HCT116 (cell line): ENCODE measurements around the gene ESR2. TPM values are rescaled to one million over a fixed set of nuclear protein-coding genes. Genes with fewer than 3 reads are reported as not detected.

Experiments
- ATAC-seq: fragments of 200-7000 bp; cut with Tn5 transposase; 2 replicates; pipeline ENCODE4 v1.9.1; 2020; ENCODE audit warnings: mild to moderate bottlenecking, moderate library complexity
- BruUV-seq: library from RNA; stranded (reverse); fragments of 400-500 nt; replicated peaks from 2 replicates; lab custom pipeline; 2021; lab: Mats Ljungman, UMichigan
- CTCF ChIA-PET: fragments of 300-600 bp; sonication (Branson Sonifier 250); formaldehyde crosslinking; loops from one replicate; lab custom pipeline; 2021; ENCODE audit warnings: antibody characterized with exemption; lab: Charles Lee
- POLR2A ChIA-PET: fragments of 300-600, 350-600 bp; sonication (Branson Sonifier 250); formaldehyde crosslinking; loops from one replicate; lab custom pipeline; 2021; ENCODE audit warnings: antibody characterized with exemption; lab: Charles Lee
- RAD21 ChIA-PET, 2 experiments: fragments of 300-600 bp; sonication (Branson Sonifier 250); formaldehyde crosslinking; loops; one replicate each; lab custom pipeline; 2023; ENCODE audit warnings: low total read pairs in 2 of 2; ENCODE audit not compliant: uncharacterized antibody in 2 of 2, unreplicated experiment in 2 of 2, low non-redundant PET in 1 of 2; lab: Charles Lee
- DNase-seq: peaks from one replicate; pipeline ENCODE4 v3.0.0-alpha.2; 2010; ENCODE audit warnings: low read depth, low spot score
- H2AFZ ChIP-seq: fragments of 200-600 bp; shearing (Covaris generic), sonication (generic); 2 replicates; pipeline ENCODE4 v1.6.1; 2017; ENCODE audit warnings: low read depth, mixed run types, mixed read lengths, antibody characterized with exemption, low read length; ENCODE audit not compliant: poor library complexity, severe bottlenecking
- H3K27ac ChIP-seq: 2 replicates; pipeline ENCODE4 v1.5.1; 2012; ENCODE audit warnings: low read depth, low read length
- H3K27me3 ChIP-seq: fragments of 200-600 bp; sonication (generic); 2 replicates; pipeline ENCODE4 v1.6.1; 2016; ENCODE audit warnings: mixed run types, low read length, mixed read lengths; ENCODE audit not compliant: insufficient read depth
- H3K36me3 ChIP-seq, 2 experiments: fragments of 200-500 bp in 1 of 2; fragments of 200-600 bp in 1 of 2; sonication (Bioruptor generic) in 1 of 2; sonication (generic) in 1 of 2; 2 replicates each; pipeline versions ENCODE4 v1.5.1 to v1.6.1; 2014 to 2016; ENCODE audit warnings: low read length in 2 of 2, inconsistent platforms in 1 of 2, mixed read lengths in 1 of 2, mixed run types in 1 of 2; ENCODE audit not compliant: insufficient read depth in 2 of 2, control insufficient read depth in 1 of 2
- H3K4me1 ChIP-seq, 2 experiments: fragments of 200-600 bp in 1 of 2; sonication (generic) in 1 of 2; 2 replicates each; pipeline versions ENCODE4 v1.5.1 to v1.6.1; 2012 to 2017; ENCODE audit warnings: low read length in 2 of 2, inconsistent platforms in 1 of 2, mild to moderate bottlenecking in 1 of 2, mixed read lengths in 1 of 2, mixed run types in 1 of 2, moderate library complexity in 1 of 2; ENCODE audit not compliant: insufficient read depth in 2 of 2, control insufficient read depth in 1 of 2
- H3K4me2 ChIP-seq: fragments of 200-600 bp; sonication (generic); 2 replicates; pipeline ENCODE4 v1.6.1; 2017; ENCODE audit warnings: mixed run types, low read length, mixed read lengths
- H3K4me3 ChIP-seq, 2 experiments: fragments of 200-600 bp in 1 of 2; sonication (generic) in 1 of 2; replicated peaks in 1 of 2; 2 replicates each; pipeline ENCODE4 v1.5.1; 2011 to 2016; ENCODE audit warnings: low read length in 2 of 2, control low read depth in 1 of 2, low read depth in 1 of 2, mild to moderate bottlenecking in 1 of 2, mixed read lengths in 1 of 2, mixed run types in 1 of 2
- H3K79me2 ChIP-seq: fragments of 200-600 bp; sonication (generic); 2 replicates; pipeline ENCODE4 v1.6.1; 2017; ENCODE audit warnings: mild to moderate bottlenecking, mixed run types, low read length, moderate library complexity, mixed read lengths; ENCODE audit not compliant: insufficient read depth
- H3K9ac ChIP-seq: fragments of 200-600 bp; sonication (generic); 2 replicates; pipeline ENCODE4 v1.6.1; 2016; ENCODE audit warnings: low read length, mixed read lengths
- H3K9me2 ChIP-seq: fragments of 200-600 bp; sonication (generic), shearing (Covaris generic); 2 replicates; pipeline ENCODE4 v1.6.1; 2017; ENCODE audit warnings: mixed run types, mild to moderate bottlenecking, moderate library complexity; ENCODE audit not compliant: insufficient read depth
- H3K9me3 ChIP-seq, 2 experiments: fragments of 200-500 bp in 1 of 2; fragments of 200-600 bp in 1 of 2; sonication (Bioruptor generic) in 1 of 2; sonication (generic) in 1 of 2; 2 replicates each; pipeline ENCODE4 v1.6.1; 2014 to 2017; ENCODE audit warnings: low read length in 2 of 2, mixed read lengths in 2 of 2, inconsistent platforms in 1 of 2, low read depth in 1 of 2, mild to moderate bottlenecking in 1 of 2, mixed run types in 1 of 2, moderate library complexity in 1 of 2; ENCODE audit not compliant: control insufficient read depth in 1 of 2, insufficient read depth in 1 of 2
- H4K20me1 ChIP-seq: fragments of 200-600 bp; sonication (generic), shearing (Covaris generic); 2 replicates; pipeline ENCODE4 v1.6.1; 2017; ENCODE audit warnings: mixed run types, mild to moderate bottlenecking, moderate library complexity; ENCODE audit not compliant: insufficient read depth
- ATF3 ChIP-seq: IDR thresholded peaks from 2 replicates; pipeline ENCODE4 v1.6.1; 2012
- CEBPB ChIP-seq: IDR thresholded peaks from 2 replicates; pipeline ENCODE4 v1.6.1; 2012; ENCODE audit warnings: low read depth
- CTCF ChIP-seq, 3 experiments: fragments of 200-600 bp in 1 of 3; sonication (generic) in 1 of 3; IDR thresholded peaks in 2 of 3; conservative IDR thresholded peaks in 1 of 3; 2 replicates each; pipeline ENCODE4 v1.5.1; 2012 to 2017; ENCODE audit warnings: low read depth in 2 of 3, low read length in 2 of 3, antibody characterized with exemption in 1 of 3, borderline replicate concordance in 1 of 3, control low read depth in 1 of 3, mild to moderate bottlenecking in 1 of 3, mixed read lengths in 1 of 3, mixed run types in 1 of 3, moderate library complexity in 1 of 3; ENCODE audit not compliant: insufficient read depth in 1 of 3
- EGR1 ChIP-seq: IDR thresholded peaks from 2 replicates; pipeline ENCODE4 v1.6.1; 2012; ENCODE audit warnings: low read depth
- EZH2 ChIP-seq: fragments of 200-600 bp; sonication (generic); IDR thresholded peaks from 2 replicates; pipeline ENCODE4 v1.6.1; 2017; ENCODE audit warnings: antibody characterized with exemption, mixed run types
- EZH2phosphoT487 ChIP-seq: fragments of 200-600 bp; IDR thresholded peaks from 2 replicates; pipeline ENCODE4 v1.6.1; 2018; ENCODE audit warnings: antibody characterized with exemption, borderline replicate concordance
- FOSL1 ChIP-seq: IDR thresholded peaks from 2 replicates; pipeline ENCODE4 v1.6.1; 2012; ENCODE audit warnings: low read depth
- MAX ChIP-seq: IDR thresholded peaks from 2 replicates; pipeline ENCODE4 v1.6.1; 2012
- POLR2A ChIP-seq: IDR thresholded peaks from 2 replicates; pipeline ENCODE4 v1.7.0; 2011; ENCODE audit warnings: borderline replicate concordance; ENCODE audit not compliant: insufficient read depth, insufficient read length; ENCODE audit errors: extremely low read depth
- POLR2AphosphoS5 ChIP-seq: IDR thresholded peaks from 2 replicates; pipeline ENCODE4 v1.6.1; 2011; ENCODE audit warnings: mild to moderate bottlenecking, low read depth, low read length, moderate library complexity
- RAD21 ChIP-seq: IDR thresholded peaks from 2 replicates; pipeline ENCODE4 v1.6.1; 2012; ENCODE audit warnings: low read depth, mild to moderate bottlenecking
- REST ChIP-seq: IDR thresholded peaks from 2 replicates; pipeline ENCODE4 v1.6.1; 2012; ENCODE audit warnings: low read depth
- SIN3A ChIP-seq: IDR thresholded peaks from 2 replicates; pipeline ENCODE4 v1.6.1; 2012; ENCODE audit warnings: low read depth
- SP1 ChIP-seq: IDR thresholded peaks from 2 replicates; pipeline ENCODE4 v1.6.1; 2012; ENCODE audit warnings: low read depth
- SRF ChIP-seq: IDR thresholded peaks from 2 replicates; pipeline ENCODE4 v1.6.1; 2012; ENCODE audit warnings: low read depth
- TCF7L2 ChIP-seq: IDR thresholded peaks from 2 replicates; pipeline ENCODE4 v1.7.0; 2011; ENCODE audit warnings: borderline replicate concordance, inconsistent platforms; ENCODE audit not compliant: insufficient read depth, insufficient read length; ENCODE audit errors: extremely low read depth
- YY1 ChIP-seq: IDR thresholded peaks from 2 replicates; pipeline ENCODE4 v1.6.1; 2011; ENCODE audit warnings: low read length, low read depth, moderate library complexity, mild to moderate bottlenecking; ENCODE audit not compliant: insufficient replicate concordance; ENCODE audit errors: extremely low read depth
- ZBTB33 ChIP-seq: IDR thresholded peaks from 2 replicates; pipeline ENCODE4 v1.6.1; 2011; ENCODE audit warnings: mild to moderate bottlenecking, low read length, moderate library complexity; ENCODE audit not compliant: insufficient replicate concordance; ENCODE audit errors: extremely low read depth
- intact Hi-C: fragments of 100-400 bp; cut with micrococcal nuclease; formaldehyde crosslinking; loops from 2 replicates; pipeline ENCODE4 v1.10.0; 2022
- total RNA-seq: library from RNA; stranded (reverse); gene quantifications from one replicate; pipeline ENCODE4 v1.2.1, GENCODE V29; 2021; ENCODE audit not compliant: unreplicated experiment

The ESR2 gene
- total RNA-seq, 1 experiment from 2014 or later: 0.32 TPM

GRCh38 chr14:64337888-64338615 is 43.9 kb upstream of the ESR2 start:
- Histone ChIP-seq H3K4me3 (peak overlapping the region; percentile 80 to 81), H3K9me3 (peaks cover 0 to 8% of the 10 kb centered on the region in 2 experiments; a peak in 1 of 4 replicates), H3K9me2 (no peaks in the 10 kb centered on the region), H3K9ac (peak overlapping the region; percentile 91), H3K4me1 (peaks cover 11 to 19% of the 10 kb centered on the region in 2 experiments; a peak in 3 of 4 replicates), H3K27ac (peak overlapping the region; percentile 93), H4K20me1 (no peaks in the 10 kb centered on the region), H3K27me3 (no peaks in the 10 kb centered on the region), H3K36me3 (no peaks in the 10 kb centered on the region), H3K79me2 (0 out of 2 replicates have a peak, but pooled peaks cover 6% of the 10 kb centered on the region), H3K4me2 (peak overlapping the region; percentile 97), H2AFZ (peak overlapping the region; percentile 11)
- POLR2A ChIA-PET: no interaction called here
- TSS peak; percentile 74 for BruUV-seq
- intact Hi-C loops: loop anchor here (2.0 kb wide), 1 partner anchor 167 kb away; the partner anchor contains the start of gene ZBTB1
- RAD21 ChIA-PET: interaction anchor here in 1 of 2 experiments (1.2 kb wide), 1 partner anchor 35 kb away, joined by 3 read pairs; no protein-coding TSS in a partner anchor
- DNase-seq (no peak), ATAC-seq (peak; percentile 75)
- CTCF ChIA-PET: interaction anchor here (1.3 kb wide), 1 partner anchor 43 kb away, joined by 4 read pairs; no protein-coding TSS in a partner anchor
- TF ChIP-seq FOSL1 (no peak), CEBPB (no peak), MAX (peak; percentile 66; the same call in 1 of the 2 replicates), SRF (no peak), SIN3A (peak; percentile 41; the same call in 1 of the 2 replicates), POLR2AphosphoS5 (peak; percentile 38), RAD21 (peak; percentile 50), SP1 (no peak), EGR1 (no peak), EZH2phosphoT487 (no peak), TCF7L2 (no peak), YY1 (peak; percentile 3), ZBTB33 (no peak), ATF3 (no peak), POLR2A (peak; percentile 46), REST (no peak), CTCF (IDR thresholded peaks at IDR 0.05 in 2 of 3, conservative IDR thresholded peaks at IDR 0.05 in 1 of 3; ENCODE audit: borderline replicate concordance in 1 of 3, insufficient read depth in 1 of 3, low read depth in 2 of 3, low read length in 2 of 3) (no peak), EZH2 (no peak)
